HG02623 (cell line): ENCODE data around the gene THBS3.
"Not testable (repeated sequence)": the region's sequence is repeated elsewhere in the genome, so short reads cannot be mapped to it uniquely, and the experiment has no call there.

Source experiments
- ATAC-seq: cut with Tn5 transposase; IDR thresholded peaks from one replicate; pipeline ENCODE4 v1.9.1; 2021; ENCODE audit warnings: moderate library complexity; ENCODE audit not compliant: unreplicated experiment

Gene THBS3

GRCh38 chr1:155235375-155235774 is 27.7 kb upstream of the THBS3 start:
- not testable (repeated sequence) for ATAC-seq

- ATAC-seq: not testable (repeated sequence)
These were observed 25.8 kb upstream of the THBS3 start for GRCh38 chr1:155233502-155233901.

GRCh38 chr1:155232001-155232978 is 24.6 kb upstream of the THBS3 start:
- ATAC-seq: not testable (repeated sequence)

- ATAC-seq: not testable (repeated sequence)
These were observed 23.6 kb upstream of the THBS3 start for GRCh38 chr1:155231302-155231701.

GRCh38 chr1:155228096-155228427 is 20.4 kb upstream of the THBS3 start:
- ATAC-seq: no peak

- ATAC-seq: peak; percentile 83
These were observed 19.8 kb upstream of the THBS3 start for GRCh38 chr1:155227261-155228095.

GRCh38 chr1:155226910-155227260 is 19.2 kb upstream of the THBS3 start:
- no peak for ATAC-seq

GRCh38 chr1:155226188-155226909 is 18.7 kb upstream of the THBS3 start:
- ATAC-seq: no peak

- ATAC-seq: not testable (repeated sequence)
These were observed 17.7 kb upstream of the THBS3 start for GRCh38 chr1:155225404-155225759.

- ATAC-seq: no peak
These were observed 15.3 kb upstream of the THBS3 start for GRCh38 chr1:155223047-155223446.

GRCh38 chr1:155220211-155220965 is 12.7 kb upstream of the THBS3 start:
- ATAC-seq: not testable (repeated sequence)

GRCh38 chr1:155219592-155220031 is 11.9 kb upstream of the THBS3 start:
- ATAC-seq: no peak

GRCh38 chr1:155218854-155219591 is 11.3 kb upstream of the THBS3 start:
- no peak for ATAC-seq

- ATAC-seq: not testable (repeated sequence)
These were observed 7.0 kb upstream of the THBS3 start for GRCh38 chr1:155214702-155215101.

- not testable (repeated sequence) for ATAC-seq
These were observed 4.3 kb upstream of the THBS3 start for GRCh38 chr1:155212051-155212440.

GRCh38 chr1:155211381-155212050 is 3.8 kb upstream of the THBS3 start:
- ATAC-seq: not testable (repeated sequence)

GRCh38 chr1:155210314-155211104 is 2.8 kb upstream of the THBS3 start:
- no peak for ATAC-seq

GRCh38 chr1:155209312-155209721 is 1.6 kb upstream of the THBS3 start:
- ATAC-seq: no peak
